ENCODE results near the gene TH. TPM values are rescaled to one million over a fixed set of nuclear protein-coding genes. Genes with fewer than 3 reads are reported as not detected.

The TH gene
- total and polyA plus RNA-seq, 9 of the 15 experiments (the other 6 are each of a cell fraction or from before 2014, with no cell fraction given): not detected

DNA sequence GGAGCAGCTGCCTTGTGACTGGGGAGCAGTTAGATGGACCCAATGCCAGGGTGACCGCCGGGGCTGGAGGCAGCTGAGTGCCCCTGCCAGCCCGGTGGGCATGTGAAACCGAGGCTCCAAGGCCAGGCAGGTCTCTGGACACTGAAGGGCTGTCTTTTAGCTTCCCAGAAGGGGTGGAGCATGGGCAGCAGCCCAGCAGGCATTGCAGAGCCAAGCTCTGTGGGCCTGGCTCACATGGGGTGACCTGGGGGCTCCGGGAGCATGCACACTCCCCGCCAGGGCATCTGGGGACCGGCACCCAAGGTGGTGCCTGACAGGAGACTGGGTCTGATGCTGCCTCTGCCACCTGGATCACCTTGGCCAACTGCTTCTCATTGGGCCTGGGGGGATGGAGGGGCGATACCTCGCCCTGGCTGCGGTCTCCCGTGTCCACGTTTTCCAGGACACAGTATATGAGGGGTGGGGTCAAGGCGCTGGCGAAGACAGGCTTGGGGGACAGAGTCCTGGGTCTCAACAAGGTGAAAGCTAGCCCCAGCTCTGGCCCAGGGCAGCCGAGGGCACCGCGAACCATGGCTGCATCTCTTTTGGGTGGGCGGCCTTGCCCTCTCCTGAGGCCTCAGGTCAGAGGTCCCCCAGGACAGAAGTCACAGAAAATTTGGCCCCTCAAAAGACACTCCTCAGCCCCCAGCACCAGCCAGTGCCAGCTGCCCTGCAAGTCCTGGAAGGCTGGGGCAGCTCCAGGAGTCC lies 14.1 kb downstream of the TH start:
- Histone ChIP-seq H3K4me2 (ENCODE audit: insufficient read depth, low read length) (no peak overlapping the region), H2AFZ (ENCODE audit: low read depth, low read length) (no peak overlapping the region), H3K36me3 (ENCODE audit: control insufficient read depth, insufficient read depth, low read length) (no peaks in the 10 kb centered on the region), H3K79me2 (ENCODE audit: control insufficient read depth, insufficient read depth, low read length) (no peaks in the 10 kb centered on the region), H4K20me1 (replicated peaks; ENCODE audit: control insufficient read depth, insufficient read depth, low read length) (no peaks in the 10 kb centered on the region; the same call in 1 of the 2 replicates), H3K9me3 (replicated peaks; ENCODE audit: control insufficient read depth, insufficient read depth, low read depth, low read length) (no peaks in the 10 kb centered on the region), H3K9ac (ENCODE audit: insufficient read depth in 1 of 2, low read depth in 2 of 2, low read length in 2 of 2) (no peak overlapping the region), H3K27ac (ENCODE audit: extremely low read depth, low read depth, low read length) (no peak overlapping the region), H3K27me3 (ENCODE audit: control insufficient read depth in 2 of 2, insufficient read depth in 2 of 2, low read length in 2 of 2) (peaks cover 0 to 20% of the 10 kb centered on the region in 2 experiments; a peak in 3 of 5 replicates), H3K4me3 (no peak overlapping the region), H3K4me1 (replicated peaks in 1 of 2; ENCODE audit: control insufficient read depth in 2 of 2, insufficient read depth in 2 of 2, low read length in 2 of 2) (peaks cover 0 to 37% of the 10 kb centered on the region in 2 experiments; a peak in 1 of 5 replicates), H3K9me1 (ENCODE audit: control insufficient read depth, insufficient read depth, low read length) (no peaks in the 10 kb centered on the region)
- no peak for TF ChIP-seq GTF2F1 (IDR thresholded peaks at IDR 0.05; ENCODE audit: low read depth, low read length)
- TF ChIP-seq SIX5 (IDR thresholded peaks at IDR 0.05; ENCODE audit: borderline replicate concordance in 1 of 2, insufficient read depth in 1 of 2, low read depth in 1 of 2, low read length in 2 of 2): no peak
- no peak for TF ChIP-seq JUNB (CRISPR knock-in tag; conservative IDR thresholded peaks at IDR 0.05)
- no peak for TF ChIP-seq MEF2A (IDR thresholded peaks at IDR 0.05; ENCODE audit: control insufficient read depth, low read depth, low read length)
- no peak for TF ChIP-seq SUPT5H (IDR thresholded peaks at IDR 0.05)
- TF ChIP-seq ZNF184 (CRISPR knock-in tag; IDR thresholded peaks at IDR 0.05): no peak
- TF ChIP-seq, protein P1, sequence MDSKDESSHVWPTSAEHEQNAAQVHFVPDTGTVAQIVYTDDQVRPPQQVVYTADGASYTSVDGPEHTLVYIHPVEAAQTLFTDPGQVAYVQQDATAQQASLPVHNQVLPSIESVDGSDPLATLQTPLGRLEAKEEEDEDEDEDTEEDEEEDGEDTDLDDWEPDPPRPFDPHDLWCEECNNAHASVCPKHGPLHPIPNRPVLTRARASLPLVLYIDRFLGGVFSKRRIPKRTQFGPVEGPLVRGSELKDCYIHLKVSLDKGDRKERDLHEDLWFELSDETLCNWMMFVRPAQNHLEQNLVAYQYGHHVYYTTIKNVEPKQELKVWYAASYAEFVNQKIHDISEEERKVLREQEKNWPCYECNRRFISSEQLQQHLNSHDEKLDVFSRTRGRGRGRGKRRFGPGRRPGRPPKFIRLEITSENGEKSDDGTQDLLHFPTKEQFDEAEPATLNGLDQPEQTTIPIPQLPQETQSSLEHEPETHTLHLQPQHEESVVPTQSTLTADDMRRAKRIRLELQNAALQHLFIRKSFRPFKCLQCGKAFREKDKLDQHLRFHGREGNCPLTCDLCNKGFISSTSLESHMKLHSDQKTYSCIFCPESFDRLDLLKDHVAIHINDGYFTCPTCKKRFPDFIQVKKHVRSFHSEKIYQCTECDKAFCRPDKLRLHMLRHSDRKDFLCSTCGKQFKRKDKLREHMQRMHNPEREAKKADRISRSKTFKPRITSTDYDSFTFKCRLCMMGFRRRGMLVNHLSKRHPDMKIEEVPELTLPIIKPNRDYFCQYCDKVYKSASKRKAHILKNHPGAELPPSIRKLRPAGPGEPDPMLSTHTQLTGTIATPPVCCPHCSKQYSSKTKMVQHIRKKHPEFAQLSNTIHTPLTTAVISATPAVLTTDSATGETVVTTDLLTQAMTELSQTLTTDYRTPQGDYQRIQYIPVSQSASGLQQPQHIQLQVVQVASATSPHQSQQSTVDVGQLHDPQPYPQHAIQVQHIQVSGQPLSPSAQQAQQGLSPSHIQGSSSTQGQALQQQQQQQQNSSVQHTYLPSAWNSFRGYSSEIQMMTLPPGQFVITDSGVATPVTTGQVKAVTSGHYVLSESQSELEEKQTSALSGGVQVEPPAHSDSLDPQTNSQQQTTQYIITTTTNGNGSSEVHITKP (IDR thresholded peaks at IDR 0.05; ENCODE audit: partially characterized antibody): no peak
- TF ChIP-seq, protein P2, sequence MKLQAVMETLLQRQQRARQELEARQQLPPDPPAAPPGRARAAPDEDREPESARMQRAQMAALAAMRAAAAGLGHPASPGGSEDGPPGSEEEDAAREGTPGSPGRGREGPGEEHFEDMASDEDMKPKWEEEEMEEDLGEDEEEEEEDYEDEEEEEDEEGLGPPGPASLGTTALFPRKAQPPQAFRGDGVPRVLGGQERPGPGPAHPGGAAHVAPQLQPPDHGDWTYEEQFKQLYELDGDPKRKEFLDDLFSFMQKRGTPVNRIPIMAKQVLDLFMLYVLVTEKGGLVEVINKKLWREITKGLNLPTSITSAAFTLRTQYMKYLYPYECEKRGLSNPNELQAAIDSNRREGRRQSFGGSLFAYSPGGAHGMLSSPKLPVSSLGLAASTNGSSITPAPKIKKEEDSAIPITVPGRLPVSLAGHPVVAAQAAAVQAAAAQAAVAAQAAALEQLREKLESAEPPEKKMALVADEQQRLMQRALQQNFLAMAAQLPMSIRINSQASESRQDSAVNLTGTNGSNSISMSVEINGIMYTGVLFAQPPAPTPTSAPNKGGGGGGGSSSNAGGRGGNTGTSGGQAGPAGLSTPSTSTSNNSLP (IDR thresholded peaks at IDR 0.05; ENCODE audit: borderline replicate concordance, low read depth, low read length): no peak
- TF ChIP-seq BMI1 (IDR thresholded peaks at IDR 0.05; ENCODE audit: low read length): no peak
- BruUV-seq (replicated peaks): no TSS peak
- no peak for DNase-seq (ENCODE audit: extremely low read depth in 1 of 4, low spot score in 3 of 4)
- WGBS (ENCODE audit: insufficient coverage, low coverage, missing lambda C conversion rate): 2% methylated on average over 12 of the region's 18 CpGs
- CTCF ChIA-PET (ENCODE audit: low intra/inter-chr PET ratio): interaction anchor here (2.4 kb wide), 1 partner anchor 121 kb away, joined by 12 read pairs; no protein-coding TSS in a partner anchor
- POLR2A ChIA-PET: interaction anchor here (0.6 kb wide), 1 partner anchor 621 kb away, joined by 3 read pairs; no protein-coding TSS in a partner anchor
- intact Hi-C loops (cut with micrococcal nuclease) (no loop called here), in situ Hi-C loops (cut with MboI) (loop anchor here (10.0 kb wide), 2 partner anchors 303 to 463 kb away; partner anchors contain the start of genes KRTAP5-6 and LSP1)
- FAIRE-seq: no peak
- ATAC-seq: no peak

All from K562 (cell line).